Measurements from ENCODE around the gene RAB3GAP1.

Gene RAB3GAP1

DNA sequence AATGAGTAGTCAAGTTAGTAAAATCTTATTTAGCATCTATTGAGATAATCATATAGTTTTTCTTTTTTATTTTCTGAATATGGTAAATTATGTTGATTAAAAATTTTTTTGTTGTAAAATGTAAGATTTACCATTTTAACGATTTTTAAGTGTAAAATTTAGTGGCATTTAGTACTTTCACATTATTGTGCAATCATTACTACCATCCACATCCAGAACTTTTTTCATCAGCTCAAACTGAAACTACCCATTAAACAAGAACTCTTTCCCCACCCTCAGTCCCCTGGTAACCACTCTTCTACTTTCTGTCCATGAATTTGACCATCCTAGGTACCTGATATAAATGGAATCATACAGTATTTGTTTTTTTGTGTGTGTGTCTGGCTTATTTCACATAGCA lies 11.1 kb downstream of the RAB3GAP1 start (continued):
- TF ChIP-seq ZFP30 (CRISPR knock-in tag; IDR thresholded peaks at IDR 0.05), result no peak
- TF ChIP-seq ZNF565 (CRISPR knock-in tag; conservative IDR thresholded peaks at IDR 0.05; ENCODE audit: low read depth), result no peak
- no peak for TF ChIP-seq ARNTL (CRISPR knock-in tag; IDR thresholded peaks at IDR 0.05; ENCODE audit: borderline replicate concordance, low read depth)
- TF ChIP-seq, protein P1, sequence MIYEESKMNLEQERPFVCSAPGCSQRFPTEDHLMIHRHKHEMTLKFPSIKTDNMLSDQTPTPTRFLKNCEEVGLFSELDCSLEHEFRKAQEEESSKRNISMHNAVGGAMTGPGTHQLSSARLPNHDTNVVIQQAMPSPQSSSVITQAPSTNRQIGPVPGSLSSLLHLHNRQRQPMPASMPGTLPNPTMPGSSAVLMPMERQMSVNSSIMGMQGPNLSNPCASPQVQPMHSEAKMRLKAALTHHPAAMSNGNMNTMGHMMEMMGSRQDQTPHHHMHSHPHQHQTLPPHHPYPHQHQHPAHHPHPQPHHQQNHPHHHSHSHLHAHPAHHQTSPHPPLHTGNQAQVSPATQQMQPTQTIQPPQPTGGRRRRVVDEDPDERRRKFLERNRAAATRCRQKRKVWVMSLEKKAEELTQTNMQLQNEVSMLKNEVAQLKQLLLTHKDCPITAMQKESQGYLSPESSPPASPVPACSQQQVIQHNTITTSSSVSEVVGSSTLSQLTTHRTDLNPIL (CRISPR knock-in tag; IDR thresholded peaks at IDR 0.05; ENCODE audit: low read depth), result no peak
- no peak for TF ChIP-seq RARB (CRISPR knock-in tag; IDR thresholded peaks at IDR 0.05)
- no peak for TF ChIP-seq ZNF70 (CRISPR knock-in tag; IDR thresholded peaks at IDR 0.05)

DNA sequence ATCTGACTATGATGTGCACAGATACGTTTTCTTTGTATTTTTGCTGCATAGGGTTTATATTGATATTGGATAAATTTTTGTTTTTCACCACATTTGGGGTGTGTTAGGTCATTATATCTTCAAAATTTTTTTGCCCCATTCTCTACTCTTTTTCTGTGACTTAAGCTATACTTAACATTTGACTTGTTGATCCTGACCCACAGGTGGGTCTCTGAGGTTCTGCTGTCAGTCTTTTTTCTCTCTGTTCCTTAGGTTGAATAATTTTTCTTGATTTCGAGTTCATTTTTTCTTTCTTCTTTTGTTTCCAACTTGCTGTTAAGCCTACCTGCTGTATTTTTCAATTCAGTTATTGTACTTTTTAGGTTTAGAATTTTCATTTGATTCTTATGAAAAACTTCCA lies 12.1 kb downstream of the RAB3GAP1 start:
- no peak for ATAC-seq
- TF ChIP-seq ZNF70 (CRISPR knock-in tag; IDR thresholded peaks at IDR 0.05) (no peak), BACH2 (CRISPR knock-in tag; IDR thresholded peaks at IDR 0.05; ENCODE audit: borderline replicate concordance) (no peak), RARB (CRISPR knock-in tag; IDR thresholded peaks at IDR 0.05) (no peak), ESRRG (CRISPR knock-in tag; IDR thresholded peaks at IDR 0.05) (no peak)
- TF ChIP-seq, protein P1 (CRISPR knock-in tag; IDR thresholded peaks at IDR 0.05; ENCODE audit: low read depth), result no peak

DNA sequence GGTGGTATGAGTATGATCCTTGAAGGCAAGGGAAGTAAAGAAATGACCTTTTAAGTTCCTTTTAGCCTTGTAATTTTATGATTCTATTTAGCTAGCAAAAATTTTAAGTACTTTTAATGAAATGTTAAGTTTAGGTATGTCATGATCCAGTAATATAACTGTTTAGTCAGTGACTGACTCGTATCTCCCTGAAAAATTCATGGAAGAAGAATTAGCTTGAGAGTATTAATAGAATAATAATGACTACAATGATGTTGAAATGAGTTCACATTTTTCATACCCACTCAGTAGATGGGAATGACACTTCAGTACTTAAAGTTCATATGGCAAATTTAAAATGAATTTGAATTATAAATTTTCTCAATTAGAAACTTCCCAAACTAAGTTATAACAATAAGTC lies 14.6 kb downstream of the RAB3GAP1 start:
- ATAC-seq, result no peak
- TF ChIP-seq ZNF8 (CRISPR knock-in tag; IDR thresholded peaks at IDR 0.05) (no peak), ISL1 (CRISPR knock-in tag; IDR thresholded peaks at IDR 0.05) (peak; percentile 76)
- TF ChIP-seq, protein P2, sequence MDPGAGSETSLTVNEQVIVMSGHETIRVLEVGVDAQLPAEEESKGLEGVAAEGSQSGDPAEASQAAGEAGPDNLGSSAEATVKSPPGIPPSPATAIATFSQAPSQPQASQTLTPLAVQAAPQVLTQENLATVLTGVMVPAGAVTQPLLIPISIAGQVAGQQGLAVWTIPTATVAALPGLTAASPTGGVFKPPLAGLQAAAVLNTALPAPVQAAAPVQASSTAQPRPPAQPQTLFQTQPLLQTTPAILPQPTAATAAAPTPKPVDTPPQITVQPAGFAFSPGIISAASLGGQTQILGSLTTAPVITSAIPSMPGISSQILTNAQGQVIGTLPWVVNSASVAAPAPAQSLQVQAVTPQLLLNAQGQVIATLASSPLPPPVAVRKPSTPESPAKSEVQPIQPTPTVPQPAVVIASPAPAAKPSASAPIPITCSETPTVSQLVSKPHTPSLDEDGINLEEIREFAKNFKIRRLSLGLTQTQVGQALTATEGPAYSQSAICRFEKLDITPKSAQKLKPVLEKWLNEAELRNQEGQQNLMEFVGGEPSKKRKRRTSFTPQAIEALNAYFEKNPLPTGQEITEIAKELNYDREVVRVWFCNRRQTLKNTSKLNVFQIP (CRISPR knock-in tag; IDR thresholded peaks at IDR 0.05; ENCODE audit: borderline replicate concordance, low read depth), result no peak

DNA sequence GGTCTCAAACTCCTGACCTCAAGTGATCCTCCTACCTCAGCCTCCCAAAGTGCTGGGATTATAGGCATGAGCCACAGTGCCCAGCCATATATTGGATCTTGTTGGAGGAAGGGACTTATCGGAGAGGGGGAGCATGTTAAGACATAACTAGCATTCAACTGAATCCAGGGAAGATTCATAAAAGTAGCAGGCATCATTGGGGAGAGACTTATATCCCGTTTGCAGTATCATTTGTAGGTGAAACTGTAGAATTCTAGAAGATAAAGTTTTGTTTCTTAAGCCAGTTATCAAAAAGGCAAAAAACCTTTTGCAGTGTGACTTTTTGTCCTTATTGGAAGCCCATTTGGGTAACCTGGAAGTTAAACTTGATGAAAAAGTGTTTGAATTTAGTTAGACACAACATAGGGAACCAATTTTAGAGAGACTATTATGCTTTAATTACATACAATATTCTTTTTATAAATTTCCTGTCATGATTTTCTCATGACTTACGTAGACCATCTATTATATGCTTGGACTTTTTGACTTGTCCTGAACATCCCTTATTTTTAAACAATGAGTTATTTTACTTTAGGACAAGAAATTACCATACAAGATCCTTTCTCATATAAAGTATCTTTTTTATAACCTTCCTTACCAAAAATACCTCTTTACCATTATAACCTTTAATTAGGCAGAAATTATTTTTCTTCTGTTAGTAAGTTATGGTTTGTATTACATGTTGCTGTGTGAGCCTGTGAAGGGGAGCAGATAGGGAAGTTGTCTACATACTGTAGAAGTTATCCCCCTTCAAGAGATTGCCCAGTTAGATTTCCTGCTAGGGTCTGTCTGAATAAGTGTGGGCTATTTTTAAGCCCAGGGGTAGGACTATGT lies 20.3 kb downstream of the RAB3GAP1 start:
- TF ChIP-seq, protein P1 (CRISPR knock-in tag; IDR thresholded peaks at IDR 0.05; ENCODE audit: low read depth), result no peak
- TF ChIP-seq OSR1 (CRISPR knock-in tag; IDR thresholded peaks at IDR 0.05) (no peak), ZNF70 (CRISPR knock-in tag; IDR thresholded peaks at IDR 0.05) (no peak), PPARA (CRISPR knock-in tag; IDR thresholded peaks at IDR 0.05; ENCODE audit: borderline replicate concordance) (no peak), ZFP3 (CRISPR knock-in tag; IDR thresholded peaks at IDR 0.05) (no peak), GLIS3 (CRISPR knock-in tag; IDR thresholded peaks at IDR 0.05) (no peak), TCF4 (CRISPR knock-in tag; IDR thresholded peaks at IDR 0.05; ENCODE audit: borderline replicate concordance) (no peak), ZNF565 (CRISPR knock-in tag; conservative IDR thresholded peaks at IDR 0.05; ENCODE audit: low read depth) (no peak), RARB (CRISPR knock-in tag; IDR thresholded peaks at IDR 0.05) (no peak), CSDC2 (CRISPR knock-in tag; IDR thresholded peaks at IDR 0.05) (no peak), BACH2 (CRISPR knock-in tag; IDR thresholded peaks at IDR 0.05; ENCODE audit: borderline replicate concordance) (no peak), ESRRG (CRISPR knock-in tag; IDR thresholded peaks at IDR 0.05) (no peak), ISL1 (CRISPR knock-in tag; IDR thresholded peaks at IDR 0.05) (no peak)
- TF ChIP-seq, protein P2 (CRISPR knock-in tag; IDR thresholded peaks at IDR 0.05; ENCODE audit: borderline replicate concordance, low read depth), result no peak
- TF ChIP-seq, protein P3, sequence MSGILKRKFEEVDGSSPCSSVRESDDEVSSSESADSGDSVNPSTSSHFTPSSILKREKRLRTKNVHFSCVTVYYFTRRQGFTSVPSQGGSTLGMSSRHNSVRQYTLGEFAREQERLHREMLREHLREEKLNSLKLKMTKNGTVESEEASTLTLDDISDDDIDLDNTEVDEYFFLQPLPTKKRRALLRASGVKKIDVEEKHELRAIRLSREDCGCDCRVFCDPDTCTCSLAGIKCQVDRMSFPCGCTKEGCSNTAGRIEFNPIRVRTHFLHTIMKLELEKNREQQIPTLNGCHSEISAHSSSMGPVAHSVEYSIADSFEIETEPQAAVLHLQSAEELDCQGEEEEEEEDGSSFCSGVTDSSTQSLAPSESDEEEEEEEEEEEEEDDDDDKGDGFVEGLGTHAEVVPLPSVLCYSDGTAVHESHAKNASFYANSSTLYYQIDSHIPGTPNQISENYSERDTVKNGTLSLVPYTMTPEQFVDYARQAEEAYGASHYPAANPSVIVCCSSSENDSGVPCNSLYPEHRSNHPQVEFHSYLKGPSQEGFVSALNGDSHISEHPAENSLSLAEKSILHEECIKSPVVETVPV (CRISPR knock-in tag; IDR thresholded peaks at IDR 0.05), result no peak
- no peak for ATAC-seq
